Stomach (tissue), 9 donors: ENCODE measurements around the gene TRIOBP. TPM values are rescaled to one million over a fixed set of nuclear protein-coding genes. Genes with fewer than 3 reads are reported as not detected.

Experiments used
- DNase-seq, 2 donors: peaks; one replicate each; pipeline versions ENCODE4 v3.0.0 to v3.0.0-alpha.2; 2013 to 2019
- H3K27ac ChIP-seq, 5 donors: fragments of 200-600 bp in 4 of 5; sonication (generic) in 4 of 5; one replicate each; pipeline ENCODE4 v1.5.1; 2013 to 2019; ENCODE audit warnings: mild to moderate bottlenecking in 1 of 5, moderate library complexity in 1 of 5
- H3K27me3 ChIP-seq, 3 donors: fragments of 200-600 bp; sonication (generic); one replicate each; pipeline ENCODE4 v1.5.1; 2017 to 2019; ENCODE audit warnings: mixed run types in 1 of 3
- H3K36me3 ChIP-seq, 4 donors: fragments of 200-600 bp; sonication (generic); 1 replicate in 3 of 4; 2 replicates in 1 of 4; pipeline ENCODE4 v1.5.1; 2016 to 2019
- H3K4me1 ChIP-seq, 4 donors: fragments of 200-600 bp; sonication (generic); one replicate each; pipeline ENCODE4 v1.5.1; 2016 to 2019
- H3K4me3 ChIP-seq, 4 donors: fragments of 200-600 bp; sonication (generic) in 3 of 4; one replicate each; pipeline ENCODE4 v1.5.1; 2016 to 2019; ENCODE audit warnings: mild to moderate bottlenecking in 1 of 4
- H3K9me3 ChIP-seq, 4 donors: fragments of 200-600 bp; sonication (generic); one replicate each; pipeline ENCODE4 v1.5.1; 2016 to 2019
- EP300 ChIP-seq: sonication (generic); formaldehyde crosslinking; IDR thresholded peaks from one replicate; pipeline ENCODE4 v1.6.1; 2017; ENCODE audit warnings: antibody characterized with exemption
- POLR2A ChIP-seq, 4 donors: fragments of 450-650 bp; IDR thresholded peaks; one replicate each; pipeline ENCODE4 v1.6.1; 2016; ENCODE audit warnings: antibody characterized with exemption in 4 of 4, control low read depth in 2 of 4, mild to moderate bottlenecking in 1 of 4, moderate library complexity in 1 of 4
- POLR2AphosphoS5 ChIP-seq, 3 donors: sonication (generic); formaldehyde crosslinking; IDR thresholded peaks; one replicate each; pipeline ENCODE4 v1.6.1; 2016; ENCODE audit warnings: antibody characterized with exemption in 3 of 3
- WGBS, 5 donors: extraction: QIAGEN DNeasy Blood & Tissue Kit in 3 of 5; methylation state at CpG; one replicate each; pipeline versions ENCODE4 v1.1.5 to v1.1.7; 2013 to 2018; 5-methylcytosine and 5-hydroxymethylcytosine counted together
- intact Hi-C: fragments of 100-400 bp; cut with DNase I; formaldehyde crosslinking; loops from one replicate; pipeline ENCODE4 v1.15.1; 2023; ENCODE audit warnings: low total_unique reads
- polyA plus RNA-seq, 3 donors: library from polyadenylated mRNA; stranded (reverse); fragments of 200-250 nt; gene quantifications; one replicate each; pipeline ENCODE4 v1.2.3, GENCODE V29; 2013
- total RNA-seq, 5 donors: library from RNA; depleted of rRNA; stranded (reverse); fragments of >200 nt; gene quantifications; one replicate each; pipeline versions ENCODE4 v1.1.0 to v1.2.3, GENCODE V29; 2014 to 2016
- TF ChIP-seq, protein P1 (sequence below), 7 experiments: fragments of 450-650 bp in 4 of 7; fragments of 200-600 bp in 3 of 7; sonication (generic) in 3 of 7; IDR thresholded peaks; one replicate each; pipeline ENCODE4 v1.5.1; 2016 to 2019; ENCODE audit warnings: antibody characterized with exemption in 7 of 7, control low read depth in 2 of 7, mild to moderate bottlenecking in 1 of 7
- donor health status: healthy with polysubstance abuse.
- donor health status: Bipolar disorder and iron deficiency.
- donor health status: healthy.

TRIOBP gene
- total and polyA plus RNA-seq, 8 donors: 30.6 to 355 (median 86.1) TPM

DNA sequence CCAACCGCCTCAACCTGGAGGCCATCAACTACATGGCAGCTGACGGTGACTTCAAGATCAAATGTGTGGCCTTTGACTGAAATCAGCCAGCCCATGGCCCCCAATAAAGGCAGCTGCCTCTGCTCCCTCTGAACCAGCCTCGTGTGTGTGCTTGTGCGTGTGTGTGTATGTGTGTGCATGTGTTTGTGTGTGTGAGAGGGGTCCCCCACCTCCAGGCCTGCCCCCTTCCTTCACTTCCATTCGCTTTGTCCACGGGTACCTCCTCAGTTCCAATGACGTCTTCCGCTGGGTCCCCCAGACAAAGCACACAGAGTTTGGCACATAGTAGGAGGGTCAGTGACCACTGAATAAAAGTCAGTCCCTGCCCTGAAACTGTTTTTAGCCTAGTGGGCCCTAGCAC lies 17.2 kb upstream of the TRIOBP start:
- intact Hi-C loops: loop anchor here (5.0 kb wide), 1 partner anchor 37 kb away; no protein-coding TSS in a partner anchor
- WGBS, 5 donors: 80 to 93% (median 84%) methylated on average over 8 of the region's 8 CpGs
- peaks cover 33 to 60% (median 48%) of the 10 kb centered on the region in 4 donors for H3K4me1 ChIP-seq

DNA sequence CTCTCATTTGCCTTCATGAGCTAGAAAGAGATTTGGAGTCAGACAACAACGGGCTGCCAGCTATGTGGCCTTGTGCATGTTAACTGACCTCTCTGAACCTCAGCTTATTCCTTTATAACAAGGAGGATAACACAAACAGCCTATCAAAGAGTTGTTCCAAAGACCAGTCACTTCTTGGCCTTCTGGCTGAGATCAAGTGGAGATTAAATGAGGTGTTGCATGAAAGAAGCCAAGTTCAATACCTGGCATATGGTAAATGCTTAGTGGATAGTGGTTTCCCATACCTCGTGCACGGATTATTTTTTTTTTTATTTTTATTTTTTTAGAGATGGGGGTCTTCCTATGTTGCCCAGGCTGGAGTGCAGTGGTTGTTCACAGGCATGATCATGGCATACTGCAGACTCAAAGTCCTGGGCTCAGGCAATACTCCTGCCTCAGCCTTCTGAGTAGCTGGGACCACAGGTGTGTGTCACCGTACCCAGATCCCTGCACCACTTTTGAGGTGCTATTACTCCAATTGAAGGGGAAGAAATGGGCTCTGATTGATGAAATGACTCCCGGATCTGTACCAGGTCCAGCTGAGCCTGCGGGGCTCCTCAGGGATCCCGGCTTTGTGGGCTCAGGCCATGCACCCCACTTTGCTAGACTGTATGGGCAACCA lies 16.5 kb upstream of the TRIOBP start:
- no peak for DNase-seq
- intact Hi-C loops: loop anchor here (5.0 kb wide), 1 partner anchor 38 kb away; no protein-coding TSS in a partner anchor
- Histone ChIP-seq H3K9me3 (no peaks in the 10 kb centered on the region), H3K36me3 (peaks cover 3 to 21% (median 10%) of the 10 kb centered on the region in 4 donors), H3K4me3 (no peak overlapping the region), H3K27me3 (no peaks in the 10 kb centered on the region), H3K4me1 (peaks cover 27 to 53% (median 43%) of the 10 kb centered on the region in 4 donors), H3K27ac (peak overlapping the region in 2 of 5 donors; percentile 24 to 39)
- WGBS, 5 donors: 72 to 85% (median 82%) methylated on average over 7 of the region's 7 CpGs
- TF ChIP-seq EP300 (no peak), POLR2AphosphoS5 (IDR thresholded peaks at IDR 0.05) (no peak), POLR2A (IDR thresholded peaks at IDR 0.05) (no peak)
- TF ChIP-seq, protein P1, sequence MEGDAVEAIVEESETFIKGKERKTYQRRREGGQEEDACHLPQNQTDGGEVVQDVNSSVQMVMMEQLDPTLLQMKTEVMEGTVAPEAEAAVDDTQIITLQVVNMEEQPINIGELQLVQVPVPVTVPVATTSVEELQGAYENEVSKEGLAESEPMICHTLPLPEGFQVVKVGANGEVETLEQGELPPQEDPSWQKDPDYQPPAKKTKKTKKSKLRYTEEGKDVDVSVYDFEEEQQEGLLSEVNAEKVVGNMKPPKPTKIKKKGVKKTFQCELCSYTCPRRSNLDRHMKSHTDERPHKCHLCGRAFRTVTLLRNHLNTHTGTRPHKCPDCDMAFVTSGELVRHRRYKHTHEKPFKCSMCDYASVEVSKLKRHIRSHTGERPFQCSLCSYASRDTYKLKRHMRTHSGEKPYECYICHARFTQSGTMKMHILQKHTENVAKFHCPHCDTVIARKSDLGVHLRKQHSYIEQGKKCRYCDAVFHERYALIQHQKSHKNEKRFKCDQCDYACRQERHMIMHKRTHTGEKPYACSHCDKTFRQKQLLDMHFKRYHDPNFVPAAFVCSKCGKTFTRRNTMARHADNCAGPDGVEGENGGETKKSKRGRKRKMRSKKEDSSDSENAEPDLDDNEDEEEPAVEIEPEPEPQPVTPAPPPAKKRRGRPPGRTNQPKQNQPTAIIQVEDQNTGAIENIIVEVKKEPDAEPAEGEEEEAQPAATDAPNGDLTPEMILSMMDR (IDR thresholded peaks at IDR 0.05): no peak

More for the DNA sequence above, 17.2 kb upstream of the TRIOBP start:
- H3K9me3 ChIP-seq: no peaks in the 10 kb centered on the region
- no peaks in the 10 kb centered on the region for H3K27me3 ChIP-seq
- no peak for TF ChIP-seq POLR2A (IDR thresholded peaks at IDR 0.05)
- TF ChIP-seq EP300: no peak
- TF ChIP-seq, protein P1 (IDR thresholded peaks at IDR 0.05): no peak
- TF ChIP-seq POLR2AphosphoS5 (IDR thresholded peaks at IDR 0.05): no peak
- H3K36me3 ChIP-seq: peaks cover 3 to 21% (median 10%) of the 10 kb centered on the region in 4 donors
- peak overlapping the region in 1 of 5 donors; percentile 24 for H3K27ac ChIP-seq
- DNase-seq: no peak
- H3K4me3 ChIP-seq: no peak overlapping the region

DNA sequence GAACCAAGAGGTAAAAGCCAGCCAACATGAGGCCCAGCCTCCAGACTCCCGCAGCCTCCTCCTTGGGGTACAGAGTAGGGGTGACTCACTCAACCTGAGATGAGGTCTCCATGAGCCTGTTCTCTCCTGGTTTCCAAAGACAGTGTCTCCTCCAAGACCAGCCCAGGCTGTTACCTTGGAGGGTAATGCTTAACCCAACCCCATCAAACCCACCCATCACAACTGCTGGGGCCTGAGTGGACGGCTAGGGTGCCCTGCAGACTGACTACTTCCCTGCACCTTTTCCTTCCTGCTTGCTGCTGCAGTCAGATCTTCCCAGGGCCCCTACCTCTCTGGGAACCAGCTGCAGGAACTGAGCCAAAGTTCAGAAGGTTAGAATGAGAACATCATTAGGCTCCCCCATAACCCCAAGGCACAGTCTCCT lies 15.8 kb upstream of the TRIOBP start:
- H3K27ac ChIP-seq: peak overlapping the region in 2 of 5 donors; percentile 15 to 39

DNA sequence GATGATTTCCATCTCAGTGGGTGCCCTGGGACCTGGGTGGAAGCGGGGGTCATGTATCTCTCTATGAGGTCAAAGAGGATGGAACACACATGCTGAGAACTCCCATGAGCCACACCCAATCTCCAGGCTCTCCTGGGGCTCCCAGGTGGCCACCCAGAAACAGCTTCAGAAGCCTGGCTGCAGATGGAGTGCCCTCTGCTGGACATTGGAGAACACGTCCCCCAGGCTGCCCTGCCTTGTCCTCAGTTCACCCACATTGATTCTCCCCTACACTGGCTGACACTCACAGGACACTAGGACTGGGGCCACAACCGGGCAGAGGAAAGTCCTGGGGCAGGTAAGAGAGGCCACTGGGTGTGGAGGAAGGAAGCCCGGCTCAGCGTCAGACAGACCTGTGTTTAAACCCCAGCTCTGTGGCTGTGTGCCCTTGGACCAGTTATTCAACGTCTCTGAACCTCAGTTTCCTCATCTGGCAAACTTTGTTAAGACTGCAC lies 15.2 kb upstream of the TRIOBP start:
- peak overlapping the region in 1 of 5 donors; percentile 15 for H3K27ac ChIP-seq
- H3K4me1 ChIP-seq: peaks cover 24 to 48% (median 40%) of the 10 kb centered on the region in 4 donors
- WGBS, 5 donors: 11 to 20% (median 18%) methylated on average over 5 to 6 of the region's 6 CpGs
- intact Hi-C loops: loop anchor here (5.0 kb wide), 1 partner anchor 39 kb away; no protein-coding TSS in a partner anchor
- H3K27me3 ChIP-seq: no peaks in the 10 kb centered on the region
- H3K4me3 ChIP-seq: no peak overlapping the region
- no peaks in the 10 kb centered on the region for H3K9me3 ChIP-seq
- peak; percentile 83 to 92 for DNase-seq
- TF ChIP-seq POLR2A (IDR thresholded peaks at IDR 0.05): no peak
- peak in 1 of 3 donors; percentile 52 for TF ChIP-seq POLR2AphosphoS5 (IDR thresholded peaks at IDR 0.05)
- TF ChIP-seq EP300: no peak
- TF ChIP-seq, protein P1 (IDR thresholded peaks at IDR 0.05): peak in 5 of 7 experiments; percentile 82 to 90 (median 85)
- peaks cover 3 to 21% (median 10%) of the 10 kb centered on the region in 4 donors for H3K36me3 ChIP-seq

More for the DNA sequence above, 15.8 kb upstream of the TRIOBP start:
- no peak for TF ChIP-seq EP300
- TF ChIP-seq POLR2A (IDR thresholded peaks at IDR 0.05): no peak
- TF ChIP-seq, protein P1 (IDR thresholded peaks at IDR 0.05): no peak
- TF ChIP-seq POLR2AphosphoS5 (IDR thresholded peaks at IDR 0.05): no peak
- peaks cover 3 to 21% (median 10%) of the 10 kb centered on the region in 4 donors for H3K36me3 ChIP-seq
- WGBS, 5 donors: 42 to 82% (median 76%) methylated on average over 2 of the region's 2 CpGs
- intact Hi-C loops: loop anchor here (5.0 kb wide), 1 partner anchor 39 kb away; no protein-coding TSS in a partner anchor
- no peak overlapping the region for H3K4me3 ChIP-seq
- H3K4me1 ChIP-seq: peaks cover 30 to 53% (median 43%) of the 10 kb centered on the region in 4 donors
- no peak for DNase-seq
- no peaks in the 10 kb centered on the region for H3K27me3 ChIP-seq
- H3K9me3 ChIP-seq: no peaks in the 10 kb centered on the region
